Vagina (tissue), 2 donors: Measurements from ENCODE around the gene MAP3K3. TPM values are rescaled to one million over a fixed set of nuclear protein-coding genes. Genes with fewer than 3 reads are reported as not detected.

Source experiments
- DNase-seq, 2 donors: peaks; one replicate each; pipeline ENCODE4 v3.0.0-alpha.2; 2017; ENCODE audit errors: extremely low spot score in 2 of 2
- H3K27ac ChIP-seq: fragments of 200-600 bp; sonication (generic); one replicate; pipeline ENCODE4 v1.5.1; 2019
- H3K27me3 ChIP-seq: fragments of 200-600 bp; sonication (generic); one replicate; pipeline ENCODE4 v1.5.1; 2019
- H3K36me3 ChIP-seq, 2 donors: fragments of 200-600 bp; sonication (generic); one replicate each; pipeline ENCODE4 v1.5.1; 2017 to 2019
- H3K4me1 ChIP-seq: fragments of 200-600 bp; sonication (generic); one replicate; pipeline ENCODE4 v1.5.1; 2019
- H3K4me3 ChIP-seq, 2 donors: fragments of 200-600 bp; sonication (generic); 1 replicate in 1 of 2; 2 replicates in 1 of 2; pipeline ENCODE4 v1.5.1; 2016 to 2019
- H3K9me3 ChIP-seq: fragments of 200-600 bp; sonication (generic); one replicate; pipeline ENCODE4 v1.5.1; 2019
- CTCF ChIP-seq, 3 experiments: fragments of 450-650 bp in 2 of 3; fragments of 200-600 bp in 1 of 3; sonication (generic) in 1 of 3; IDR thresholded peaks; one replicate each; pipeline ENCODE4 v1.5.1; 2017 to 2019; ENCODE audit warnings: antibody characterized with exemption in 3 of 3, mild to moderate bottlenecking in 2 of 3, moderate library complexity in 2 of 3
- POLR2A ChIP-seq, 2 donors: fragments of 450-650 bp; IDR thresholded peaks; one replicate each; pipeline ENCODE4 v1.6.1; 2017; ENCODE audit warnings: antibody characterized with exemption in 2 of 2, mild to moderate bottlenecking in 2 of 2, moderate library complexity in 2 of 2
- POLR2AphosphoS5 ChIP-seq, 2 donors: sonication (generic); formaldehyde crosslinking; IDR thresholded peaks; one replicate each; pipeline ENCODE4 v1.9.0; 2017; ENCODE audit warnings: antibody characterized with exemption in 2 of 2, mild to moderate bottlenecking in 2 of 2, low read depth in 1 of 2; ENCODE audit not compliant: insufficient read depth in 1 of 2
- intact Hi-C: fragments of 100-400 bp; cut with DNase I; formaldehyde crosslinking; loops from one replicate; pipeline ENCODE4 v1.15.1; 2023
- total RNA-seq: library from RNA; depleted of rRNA; stranded (reverse); fragments of >200 nt; gene quantifications from one replicate; pipeline ENCODE4 v1.2.3, GENCODE V29; 2016

The MAP3K3 gene
- total RNA-seq, 1 donor from 2014 or later, result 35.4 TPM

GRCh38 chr17:63601439-63602371 is 20.5 kb upstream of the MAP3K3 start:
- Histone ChIP-seq H3K36me3 (peaks cover 0 to 32% of the 10 kb centered on the region in 2 donors), H3K27me3 (no peaks in the 10 kb centered on the region), H3K9me3 (no peaks in the 10 kb centered on the region), H3K27ac (peak overlapping the region; percentile 76), H3K4me3 (peak overlapping the region; percentile 66 to 71), H3K4me1 (peaks cover 21% of the 10 kb centered on the region)
- TF ChIP-seq POLR2A (IDR thresholded peaks at IDR 0.05) (no peak), CTCF (IDR thresholded peaks at IDR 0.05) (no peak), POLR2AphosphoS5 (IDR thresholded peaks at IDR 0.05; ENCODE audit: insufficient read depth in 1 of 2, low read depth in 1 of 2) (no peak)
- intact Hi-C loops, result loop anchor here (5.0 to 10.0 kb wide), 2 partner anchors 47 to 164 kb away; partner anchors contain the start of gene DCAF7
- no peak for DNase-seq

- no peak for DNase-seq
- TF ChIP-seq POLR2A (IDR thresholded peaks at IDR 0.05) (no peak), POLR2AphosphoS5 (IDR thresholded peaks at IDR 0.05; ENCODE audit: insufficient read depth in 1 of 2, low read depth in 1 of 2) (no peak)
- intact Hi-C loops, result loop anchor here (5.0 to 10.0 kb wide), 2 partner anchors 55 to 183 kb away; partner anchors contain the start of gene DCAF7
- H3K9me3 ChIP-seq, result no peaks in the 10 kb centered on the region
- H3K4me1 ChIP-seq, result no peaks in the 10 kb centered on the region
- peaks cover 0 to 37% of the 10 kb centered on the region in 2 donors for H3K36me3 ChIP-seq
- H3K27ac ChIP-seq, result no peak overlapping the region
- H3K27me3 ChIP-seq, result no peaks in the 10 kb centered on the region
- H3K4me3 ChIP-seq, result no peak overlapping the region
Observed at GRCh38 chr17:63609816-63610573, 12.2 kb upstream of the MAP3K3 start.

GRCh38 chr17:63610854-63611253 is 11.4 kb upstream of the MAP3K3 start:
- Histone ChIP-seq H3K27me3 (no peaks in the 10 kb centered on the region), H3K36me3 (peaks cover 0 to 28% of the 10 kb centered on the region in 2 donors), H3K4me1 (no peaks in the 10 kb centered on the region), H3K4me3 (no peak overlapping the region), H3K9me3 (no peaks in the 10 kb centered on the region), H3K27ac (no peak overlapping the region)
- no peak for TF ChIP-seq POLR2A (IDR thresholded peaks at IDR 0.05)
- TF ChIP-seq POLR2AphosphoS5 (IDR thresholded peaks at IDR 0.05; ENCODE audit: insufficient read depth in 1 of 2, low read depth in 1 of 2), result no peak
- TF ChIP-seq CTCF (IDR thresholded peaks at IDR 0.05), result no peak
- intact Hi-C loops, result loop anchor here (5.0 kb wide), 1 partner anchor 184 kb away; no protein-coding TSS in a partner anchor
- DNase-seq, result no peak

GRCh38 chr17:63611354-63611753 is 10.9 kb upstream of the MAP3K3 start:
- peaks cover 0 to 23% of the 10 kb centered on the region in 2 donors for H3K36me3 ChIP-seq
- H3K27ac ChIP-seq, result no peak overlapping the region
- no peaks in the 10 kb centered on the region for H3K27me3 ChIP-seq
- TF ChIP-seq CTCF (IDR thresholded peaks at IDR 0.05), result no peak
- H3K9me3 ChIP-seq, result no peaks in the 10 kb centered on the region
- no peak overlapping the region for H3K4me3 ChIP-seq
- no peaks in the 10 kb centered on the region for H3K4me1 ChIP-seq
- no peak for DNase-seq
- intact Hi-C loops, result loop anchor here (5.0 kb wide), 1 partner anchor 184 kb away; no protein-coding TSS in a partner anchor

GRCh38 chr17:63613663-63614062 is 8.6 kb upstream of the MAP3K3 start:
- no peak overlapping the region for H3K27ac ChIP-seq
- H3K36me3 ChIP-seq, result no peaks in the 10 kb centered on the region
- TF ChIP-seq POLR2A (IDR thresholded peaks at IDR 0.05), result no peak
- TF ChIP-seq CTCF (IDR thresholded peaks at IDR 0.05), result no peak
- no peaks in the 10 kb centered on the region for H3K4me1 ChIP-seq
- no peaks in the 10 kb centered on the region for H3K9me3 ChIP-seq
- H3K4me3 ChIP-seq, result no peak overlapping the region
- H3K27me3 ChIP-seq, result no peaks in the 10 kb centered on the region
- intact Hi-C loops, result loop anchor here (5.0 kb wide), 1 partner anchor 186 kb away; no protein-coding TSS in a partner anchor
- no peak for DNase-seq
